HepG2 (cell line): Measurements from ENCODE around the gene PAK2. TPM values are rescaled to one million over a fixed set of nuclear protein-coding genes. Genes with fewer than 3 reads are reported as not detected.

ENCODE experiments used
- AGO1 ChIP-seq: fragments of 200-400 bp; formaldehyde crosslinking; IDR thresholded peaks from 2 replicates; pipeline ENCODE4 v1.6.1; 2017; ENCODE audit warnings: mild to moderate bottlenecking, low read depth, low read length, moderate library complexity; ENCODE audit not compliant: poor library complexity, severe bottlenecking
- AHR ChIP-seq: IDR thresholded peaks from 2 replicates; pipeline ENCODE4 v1.6.1; 2018; ENCODE audit warnings: missing genetic modification reagents, missing compliant biosample characterization
- ATF7 ChIP-seq, 2 experiments: fragments of 450-650 bp in 1 of 2; sonication (generic) in 1 of 2; formaldehyde crosslinking in 1 of 2; IDR thresholded peaks; 2 replicates each; pipeline versions ENCODE4 v1.4.0 to v1.6.1; 2016 to 2020; ENCODE audit warnings: antibody characterized with exemption in 1 of 2, mild to moderate bottlenecking in 1 of 2, missing genetic modification reagents in 1 of 2
- CBX1 ChIP-seq: IDR thresholded peaks from one replicate; pipeline ENCODE4 v1.6.1; 2016; ENCODE audit warnings: antibody characterized with exemption, low read depth
- DR1 ChIP-seq: sonication (generic); formaldehyde crosslinking; IDR thresholded peaks from 2 replicates; pipeline ENCODE4 v1.8.0; 2021; ENCODE audit warnings: mild to moderate bottlenecking, missing genetic modification reagents, inconsistent platforms
- GPN1 ChIP-seq: sonication (generic); formaldehyde crosslinking; IDR thresholded peaks from 2 replicates; pipeline ENCODE4 v1.5.1; 2020; ENCODE audit warnings: missing genetic modification reagents, borderline replicate concordance
- HNRNPH1 ChIP-seq: fragments of 200-400 bp; formaldehyde crosslinking; optimal IDR thresholded peaks from 2 replicates; pipeline ENCODE3; 2017; ENCODE audit warnings: mild to moderate bottlenecking, low read depth, low read length
- HOXA3 ChIP-seq: sonication (generic); formaldehyde crosslinking; IDR thresholded peaks from 2 replicates; pipeline ENCODE4 v1.5.0; 2020; ENCODE audit warnings: missing genetic modification reagents
- ISX ChIP-seq: sonication (generic); formaldehyde crosslinking; conservative IDR thresholded peaks from 2 replicates; pipeline ENCODE4 v1.5.0; 2020; ENCODE audit warnings: missing genetic modification reagents
- JUN ChIP-seq: sonication (generic); formaldehyde crosslinking; IDR thresholded peaks from 2 replicates; pipeline ENCODE4 v1.4.0; 2020; ENCODE audit warnings: mild to moderate bottlenecking, missing genetic modification reagents
- MXI1 ChIP-seq: IDR thresholded peaks from 3 replicates; pipeline ENCODE4 v1.6.1; 2012; ENCODE audit warnings: low read depth, low read length, inconsistent platforms, borderline replicate concordance
- ZKSCAN1 ChIP-seq: fragments of 150-350 bp; IDR thresholded peaks from 2 replicates; pipeline ENCODE4 v1.6.1; 2014; ENCODE audit warnings: low read length
- ZMAT3 ChIP-seq: sonication (generic); formaldehyde crosslinking; conservative IDR thresholded peaks from 2 replicates; pipeline ENCODE4 v1.7.0; 2021; ENCODE audit warnings: missing genetic modification reagents
- ZNF12 ChIP-seq: sonication (generic); formaldehyde crosslinking; IDR thresholded peaks from 2 replicates; pipeline ENCODE4 v1.5.0; 2020; ENCODE audit warnings: missing genetic modification reagents
- ZNF317 ChIP-seq: sonication (generic); formaldehyde crosslinking; IDR thresholded peaks from 2 replicates; pipeline ENCODE4 v1.5.0; 2020; ENCODE audit warnings: mild to moderate bottlenecking, missing genetic modification reagents
- ZNF33B ChIP-seq: sonication (generic); formaldehyde crosslinking; IDR thresholded peaks from 2 replicates; pipeline ENCODE4 v1.5.1; 2020; ENCODE audit warnings: mild to moderate bottlenecking, missing genetic modification reagents
- ZNF354B ChIP-seq: sonication (generic); formaldehyde crosslinking; IDR thresholded peaks from 2 replicates; pipeline ENCODE4 v1.8.0; 2022; ENCODE audit warnings: mild to moderate bottlenecking, missing genetic modification reagents
- ZNF382 ChIP-seq: sonication (generic); formaldehyde crosslinking; IDR thresholded peaks from 2 replicates; pipeline ENCODE4 v1.5.0; 2020; ENCODE audit warnings: missing genetic modification reagents, mild to moderate bottlenecking, borderline replicate concordance
- ZNF547 ChIP-seq: sonication (generic); formaldehyde crosslinking; IDR thresholded peaks from 2 replicates; pipeline ENCODE4 v1.5.1; 2020; ENCODE audit warnings: mild to moderate bottlenecking, missing genetic modification reagents
- ZNF720 ChIP-seq: sonication (generic); formaldehyde crosslinking; IDR thresholded peaks from 2 replicates; pipeline ENCODE4 v1.4.0; 2020; ENCODE audit warnings: missing genetic modification reagents
- polyA plus RNA-seq, 8 experiments: library from polyadenylated mRNA; depleted of rRNA in 3 of 8; stranded (reverse) in 7 of 8; unstranded in 1 of 8; fragments of >200 nt; fragmentation: Illumina TruSeq in 4 of 8; extraction: Trizol in 4 of 8; gene quantifications; 2 replicates each; pipeline versions ENCODE4 v1.2.1 to v1.2.3, GENCODE V29; 2011 to 2016; ENCODE audit warnings: low read depth in 4 of 8, missing spikeins in 1 of 8, mixed read lengths in 1 of 8; ENCODE audit not compliant: insufficient read depth in 1 of 8
- total RNA-seq, 5 experiments: library from RNA; depleted of rRNA; stranded (reverse); fragments of >200 nt; fragmentation: Illumina TruSeq; extraction: Trizol; gene quantifications; 2 replicates each; pipeline ENCODE4 v1.2.3, GENCODE V29; 2016; ENCODE audit warnings: low read depth in 1 of 5
- TF ChIP-seq, protein P1 (sequence below): sonication (generic); formaldehyde crosslinking; IDR thresholded peaks from 2 replicates; pipeline ENCODE4 v1.4.0; 2020; ENCODE audit warnings: mild to moderate bottlenecking, missing genetic modification reagents
- TF ChIP-seq, protein P2 (sequence below): sonication (generic); formaldehyde crosslinking; IDR thresholded peaks from 2 replicates; pipeline ENCODE4 v1.4.0; 2020; ENCODE audit warnings: low read depth, mild to moderate bottlenecking, missing genetic modification reagents
- TF ChIP-seq, protein P3 (sequence below): sonication (generic); formaldehyde crosslinking; IDR thresholded peaks from 2 replicates; pipeline ENCODE4 v1.8.0; 2022; ENCODE audit warnings: mild to moderate bottlenecking, missing genetic modification reagents, moderate library complexity
- TF ChIP-seq, protein P4 (sequence below): sonication (generic); formaldehyde crosslinking; conservative IDR thresholded peaks from 2 replicates; pipeline ENCODE4 v1.4.0; 2020; ENCODE audit warnings: mild to moderate bottlenecking, missing genetic modification reagents, moderate library complexity

The PAK2 gene
- total and polyA plus RNA-seq, 2 of the 13 experiments (the other 11 are each of a cell fraction or from before 2014, with no cell fraction given): 23.0 to 24.7 TPM

DNA sequence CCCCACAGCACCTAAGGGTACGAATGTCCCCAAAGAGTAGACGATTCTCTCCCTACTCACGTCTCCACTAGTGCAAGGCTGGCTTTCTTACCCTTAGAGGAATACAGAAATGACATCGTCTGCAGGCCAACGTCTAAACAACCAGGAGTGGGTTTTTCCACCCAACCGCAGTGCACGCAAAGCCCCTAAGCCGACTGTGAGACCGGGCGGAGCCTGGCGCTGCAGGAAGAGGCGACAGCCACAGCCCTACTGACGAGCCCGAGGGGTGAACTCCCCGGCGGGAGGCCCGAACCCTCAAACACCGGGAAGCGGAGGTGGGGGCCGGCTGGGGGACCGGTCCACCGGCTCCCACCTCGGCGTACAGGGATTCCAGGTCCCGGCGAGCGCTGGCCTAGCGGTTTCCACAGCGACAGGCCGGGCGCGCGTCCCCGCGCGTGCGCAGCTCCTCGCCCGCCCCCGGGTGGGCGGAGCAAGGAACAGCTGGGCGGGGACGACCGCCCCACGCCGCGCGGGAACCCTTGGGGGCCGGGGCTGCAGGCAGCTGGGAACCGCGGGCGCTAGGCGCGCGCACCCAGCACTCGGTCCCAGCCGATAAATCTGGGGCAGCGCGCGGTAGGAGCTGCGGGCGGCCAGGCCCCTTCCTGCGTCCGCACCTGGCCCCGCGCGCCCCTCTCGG is 27.7 kb upstream of the PAK2 start, which contains the start of the genes CEP19 and PIGX (continued):
- TF ChIP-seq, protein P1, sequence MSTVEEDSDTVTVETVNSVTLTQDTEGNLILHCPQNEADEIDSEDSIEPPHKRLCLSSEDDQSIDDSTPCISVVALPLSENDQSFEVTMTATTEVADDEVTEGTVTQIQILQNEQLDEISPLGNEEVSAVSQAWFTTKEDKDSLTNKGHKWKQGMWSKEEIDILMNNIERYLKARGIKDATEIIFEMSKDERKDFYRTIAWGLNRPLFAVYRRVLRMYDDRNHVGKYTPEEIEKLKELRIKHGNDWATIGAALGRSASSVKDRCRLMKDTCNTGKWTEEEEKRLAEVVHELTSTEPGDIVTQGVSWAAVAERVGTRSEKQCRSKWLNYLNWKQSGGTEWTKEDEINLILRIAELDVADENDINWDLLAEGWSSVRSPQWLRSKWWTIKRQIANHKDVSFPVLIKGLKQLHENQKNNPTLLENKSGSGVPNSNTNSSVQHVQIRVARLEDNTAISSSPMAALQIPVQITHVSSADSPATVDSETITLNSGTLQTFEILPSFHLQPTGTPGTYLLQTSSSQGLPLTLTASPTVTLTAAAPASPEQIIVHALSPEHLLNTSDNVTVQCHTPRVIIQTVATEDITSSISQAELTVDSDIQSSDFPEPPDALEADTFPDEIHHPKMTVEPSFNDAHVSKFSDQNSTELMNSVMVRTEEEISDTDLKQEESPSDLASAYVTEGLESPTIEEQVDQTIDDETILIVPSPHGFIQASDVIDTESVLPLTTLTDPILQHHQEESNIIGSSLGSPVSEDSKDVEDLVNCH: no peak
- TF ChIP-seq ZMAT3 (CRISPR knock-in tag) (no peak), CBX1 (no peak), MXI1 (peak; percentile 87; the same call in 2 of the 3 replicates), DR1 (CRISPR knock-in tag) (no peak), AGO1 (no peak), ZNF382 (CRISPR knock-in tag) (no peak), ATF7 (IDR thresholded peaks at IDR 0.05) (no peak), ATF7 (CRISPR knock-in tag; IDR thresholded peaks at IDR 0.05) (no peak), JUN (CRISPR knock-in tag) (no peak), ZNF720 (no peak), ZNF354B (no peak), ZNF12 (CRISPR knock-in tag) (no peak), GPN1 (CRISPR knock-in tag) (no peak), HNRNPH1 (no peak), AHR (CRISPR knock-in tag) (no peak), ZNF547 (CRISPR knock-in tag) (peak; percentile 59; the same call in 1 of the 2 replicates), ZKSCAN1 (no peak), ZNF33B (CRISPR knock-in tag) (no peak), ZNF317 (CRISPR knock-in tag) (no peak), ISX (CRISPR knock-in tag) (no peak), HOXA3 (peak; percentile 36; the same call in 1 of the 2 replicates)
- TF ChIP-seq, protein P2, sequence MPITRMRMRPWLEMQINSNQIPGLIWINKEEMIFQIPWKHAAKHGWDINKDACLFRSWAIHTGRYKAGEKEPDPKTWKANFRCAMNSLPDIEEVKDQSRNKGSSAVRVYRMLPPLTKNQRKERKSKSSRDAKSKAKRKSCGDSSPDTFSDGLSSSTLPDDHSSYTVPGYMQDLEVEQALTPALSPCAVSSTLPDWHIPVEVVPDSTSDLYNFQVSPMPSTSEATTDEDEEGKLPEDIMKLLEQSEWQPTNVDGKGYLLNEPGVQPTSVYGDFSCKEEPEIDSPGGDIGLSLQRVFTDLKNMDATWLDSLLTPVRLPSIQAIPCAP (CRISPR knock-in tag): no peak
- TF ChIP-seq, protein P3, sequence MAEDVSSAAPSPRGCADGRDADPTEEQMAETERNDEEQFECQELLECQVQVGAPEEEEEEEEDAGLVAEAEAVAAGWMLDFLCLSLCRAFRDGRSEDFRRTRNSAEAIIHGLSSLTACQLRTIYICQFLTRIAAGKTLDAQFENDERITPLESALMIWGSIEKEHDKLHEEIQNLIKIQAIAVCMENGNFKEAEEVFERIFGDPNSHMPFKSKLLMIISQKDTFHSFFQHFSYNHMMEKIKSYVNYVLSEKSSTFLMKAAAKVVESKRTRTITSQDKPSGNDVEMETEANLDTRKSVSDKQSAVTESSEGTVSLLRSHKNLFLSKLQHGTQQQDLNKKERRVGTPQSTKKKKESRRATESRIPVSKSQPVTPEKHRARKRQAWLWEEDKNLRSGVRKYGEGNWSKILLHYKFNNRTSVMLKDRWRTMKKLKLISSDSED: no peak
- TF ChIP-seq, protein P4, sequence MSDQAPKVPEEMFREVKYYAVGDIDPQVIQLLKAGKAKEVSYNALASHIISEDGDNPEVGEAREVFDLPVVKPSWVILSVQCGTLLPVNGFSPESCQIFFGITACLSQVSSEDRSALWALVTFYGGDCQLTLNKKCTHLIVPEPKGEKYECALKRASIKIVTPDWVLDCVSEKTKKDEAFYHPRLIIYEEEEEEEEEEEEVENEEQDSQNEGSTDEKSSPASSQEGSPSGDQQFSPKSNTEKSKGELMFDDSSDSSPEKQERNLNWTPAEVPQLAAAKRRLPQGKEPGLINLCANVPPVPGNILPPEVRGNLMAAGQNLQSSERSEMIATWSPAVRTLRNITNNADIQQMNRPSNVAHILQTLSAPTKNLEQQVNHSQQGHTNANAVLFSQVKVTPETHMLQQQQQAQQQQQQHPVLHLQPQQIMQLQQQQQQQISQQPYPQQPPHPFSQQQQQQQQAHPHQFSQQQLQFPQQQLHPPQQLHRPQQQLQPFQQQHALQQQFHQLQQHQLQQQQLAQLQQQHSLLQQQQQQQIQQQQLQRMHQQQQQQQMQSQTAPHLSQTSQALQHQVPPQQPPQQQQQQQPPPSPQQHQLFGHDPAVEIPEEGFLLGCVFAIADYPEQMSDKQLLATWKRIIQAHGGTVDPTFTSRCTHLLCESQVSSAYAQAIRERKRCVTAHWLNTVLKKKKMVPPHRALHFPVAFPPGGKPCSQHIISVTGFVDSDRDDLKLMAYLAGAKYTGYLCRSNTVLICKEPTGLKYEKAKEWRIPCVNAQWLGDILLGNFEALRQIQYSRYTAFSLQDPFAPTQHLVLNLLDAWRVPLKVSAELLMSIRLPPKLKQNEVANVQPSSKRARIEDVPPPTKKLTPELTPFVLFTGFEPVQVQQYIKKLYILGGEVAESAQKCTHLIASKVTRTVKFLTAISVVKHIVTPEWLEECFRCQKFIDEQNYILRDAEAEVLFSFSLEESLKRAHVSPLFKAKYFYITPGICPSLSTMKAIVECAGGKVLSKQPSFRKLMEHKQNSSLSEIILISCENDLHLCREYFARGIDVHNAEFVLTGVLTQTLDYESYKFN: 0 out of 2 replicates have a peak, but pooled peaks have one; percentile 6
